SH-SY5Y (cell line): ENCODE measurements around the gene CCL15.

ENCODE experiments used
- GATA2 ChIP-seq: IDR thresholded peaks from 2 replicates; pipeline ENCODE4 v1.6.1; 2011; ENCODE audit warnings: mild to moderate bottlenecking, low read depth, low read length
- GATA3 ChIP-seq: IDR thresholded peaks from 2 replicates; pipeline ENCODE4 v1.6.1; 2011; ENCODE audit warnings: low read depth, mild to moderate bottlenecking, low read length, moderate library complexity

GRCh38 chr17:36019423-36019822, 18.1 kb upstream of the CCL15 start:
- TF ChIP-seq GATA3, result no peak
- no peak for TF ChIP-seq GATA2
